Measurements from ENCODE around the gene CARNS1. TPM values are rescaled to one million over a fixed set of nuclear protein-coding genes. Genes with fewer than 3 reads are reported as not detected.

The CARNS1 gene
- total and polyA plus RNA-seq, 11 donors: 0.89 to 33.6 (median 6.2) TPM

DNA sequence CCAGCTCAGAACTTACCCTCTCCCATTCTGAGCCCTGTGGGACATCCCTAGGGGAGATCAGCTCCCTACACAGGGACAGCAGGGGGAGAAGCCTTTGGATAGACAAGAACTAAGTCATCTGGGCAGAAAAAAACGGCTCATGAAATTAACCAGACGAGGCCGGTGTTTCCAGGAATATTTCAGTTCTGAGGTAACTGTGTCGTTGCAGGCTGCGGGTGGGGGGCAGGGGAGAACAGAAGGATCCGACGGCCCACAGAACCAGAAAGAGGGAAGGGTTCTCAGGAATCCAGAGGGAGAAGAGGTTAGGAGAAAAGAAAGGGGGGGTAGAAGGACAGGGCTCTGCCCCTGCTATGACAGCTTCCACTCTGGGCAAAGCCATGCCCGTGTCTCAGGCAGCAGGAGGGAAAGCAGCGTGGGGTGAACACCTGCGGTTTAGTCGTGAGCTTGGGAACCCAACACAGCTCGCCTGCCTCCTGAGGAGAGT lies 45.6 kb upstream of the CARNS1 start:
- 65 to 88% (median 83%) methylated on average over 11 to 12 of the region's 12 CpGs for WGBS, 4 donors
- Histone ChIP-seq H3K36me3 (peaks cover 0 to 7% (median 0%) of the 10 kb centered on the region in 9 donors), H3K27ac (peak overlapping the region in 1 of 12 donors; percentile 97), H3K9me3 (no peaks in the 10 kb centered on the region), H3K4me1 (peaks cover 0 to 78% (median 46%) of the 10 kb centered on the region in 12 donors), H3K4me3 (no peak overlapping the region), H3K27me3 (peaks cover 0 to 5% (median 0%) of the 10 kb centered on the region in 9 donors)
- intact Hi-C loops (cut with DNase I): no loop called here
- DNase-seq (no peak), ATAC-seq (no peak)
- TF ChIP-seq POLR2A (IDR thresholded peaks at IDR 0.05): no peak
- TF ChIP-seq, protein P1, sequence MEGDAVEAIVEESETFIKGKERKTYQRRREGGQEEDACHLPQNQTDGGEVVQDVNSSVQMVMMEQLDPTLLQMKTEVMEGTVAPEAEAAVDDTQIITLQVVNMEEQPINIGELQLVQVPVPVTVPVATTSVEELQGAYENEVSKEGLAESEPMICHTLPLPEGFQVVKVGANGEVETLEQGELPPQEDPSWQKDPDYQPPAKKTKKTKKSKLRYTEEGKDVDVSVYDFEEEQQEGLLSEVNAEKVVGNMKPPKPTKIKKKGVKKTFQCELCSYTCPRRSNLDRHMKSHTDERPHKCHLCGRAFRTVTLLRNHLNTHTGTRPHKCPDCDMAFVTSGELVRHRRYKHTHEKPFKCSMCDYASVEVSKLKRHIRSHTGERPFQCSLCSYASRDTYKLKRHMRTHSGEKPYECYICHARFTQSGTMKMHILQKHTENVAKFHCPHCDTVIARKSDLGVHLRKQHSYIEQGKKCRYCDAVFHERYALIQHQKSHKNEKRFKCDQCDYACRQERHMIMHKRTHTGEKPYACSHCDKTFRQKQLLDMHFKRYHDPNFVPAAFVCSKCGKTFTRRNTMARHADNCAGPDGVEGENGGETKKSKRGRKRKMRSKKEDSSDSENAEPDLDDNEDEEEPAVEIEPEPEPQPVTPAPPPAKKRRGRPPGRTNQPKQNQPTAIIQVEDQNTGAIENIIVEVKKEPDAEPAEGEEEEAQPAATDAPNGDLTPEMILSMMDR (IDR thresholded peaks at IDR 0.05): no peak

GRCh38 chr11:67370351-67371076 lies 45.0 kb upstream of the CARNS1 start:
- Histone ChIP-seq H3K4me1 (peaks cover 0 to 84% (median 46%) of the 10 kb centered on the region in 12 donors), H3K36me3 (peaks cover 0 to under 1% (median 0%) of the 10 kb centered on the region in 9 donors), H3K4me3 (no peak overlapping the region), H3K27ac (peak overlapping the region in 1 of 12 donors; percentile 97), H3K27me3 (peaks cover 0 to 6% (median 0%) of the 10 kb centered on the region in 9 donors), H3K9me3 (no peaks in the 10 kb centered on the region)
- DNase-seq: no peak
- 61 to 72% (median 67%) methylated on average over 12 to 14 of the region's 14 CpGs for WGBS, 4 donors
- TF ChIP-seq, protein P1 (IDR thresholded peaks at IDR 0.05): no peak
- no peak for TF ChIP-seq POLR2A (IDR thresholded peaks at IDR 0.05)
- no peak for ATAC-seq
- intact Hi-C loops (cut with DNase I): no loop called here

DNA sequence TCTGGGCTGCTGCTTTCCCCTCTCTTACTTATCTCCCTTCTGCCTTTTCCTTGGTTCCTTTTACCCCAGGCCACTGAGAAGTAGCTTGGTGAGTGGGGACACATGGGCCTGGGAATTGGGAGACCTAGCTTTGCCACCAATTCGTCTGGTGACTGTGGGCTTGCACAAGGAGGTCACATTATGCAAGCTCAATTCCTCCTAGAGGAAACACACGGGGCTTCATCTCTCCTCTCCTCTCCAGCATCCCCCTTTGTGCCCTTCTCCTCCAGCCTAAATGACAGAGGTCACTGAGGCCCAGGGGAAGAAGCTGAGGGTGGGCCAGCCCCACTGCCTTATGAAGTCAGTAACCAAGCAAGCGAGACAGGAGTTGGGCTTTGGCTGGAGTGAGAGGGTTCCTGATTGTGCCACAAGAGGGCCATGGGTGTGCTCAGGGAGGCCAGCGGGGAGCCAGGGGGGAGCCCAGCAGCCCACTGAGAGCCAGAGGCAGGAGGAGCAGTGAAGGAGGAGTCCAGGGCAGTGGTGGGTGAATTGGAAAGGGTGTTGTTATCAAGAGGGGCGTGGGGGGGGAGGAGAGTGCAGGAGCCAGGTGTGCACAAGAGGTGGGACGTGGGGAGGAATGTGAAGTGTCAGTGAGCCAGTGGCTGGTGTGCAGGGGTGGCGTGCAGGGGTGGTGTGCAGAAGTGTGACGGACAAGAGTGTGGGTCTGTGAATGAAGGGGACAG lies 44.1 kb upstream of the CARNS1 start:
- peak overlapping the region in 3 of 12 donors; percentile 52 to 97 (median 94) for H3K27ac ChIP-seq

More for the DNA sequence above, 44.1 kb upstream of the CARNS1 start:
- Histone ChIP-seq H3K4me3 (peak overlapping the region in 6 of 12 donors; percentile 71 to 88 (median 79)), H3K9me3 (no peaks in the 10 kb centered on the region), H3K4me1 (peaks cover 0 to 77% (median 40%) of the 10 kb centered on the region in 12 donors), H3K27me3 (peaks cover 0 to 6% (median 0%) of the 10 kb centered on the region in 9 donors), H3K36me3 (no peaks in the 10 kb centered on the region)
- ATAC-seq (peak in 2 of 4 donors; percentile 23 to 30), DNase-seq (no peak)
- TF ChIP-seq, protein P1 (IDR thresholded peaks at IDR 0.05): peak in 9 of 12 donors; percentile 12 to 50 (median 19)
- no peak for TF ChIP-seq POLR2A (IDR thresholded peaks at IDR 0.05)
- intact Hi-C loops (cut with DNase I): no loop called here
- WGBS, 4 donors: 52 to 67% (median 59%) methylated on average over 7 to 8 of the region's 8 CpGs
